Retinal pigment epithelial cell (primary cell): ENCODE data around the gene KCNK15.

Experiments used
- DNase-seq: peaks from one replicate; pipeline ENCODE4 v3.0.0-alpha.2; 2010; ENCODE audit warnings: low read depth
- H3K4me3 ChIP-seq: 2 replicates; pipeline ENCODE4 v1.5.1; 2011; ENCODE audit warnings: mild to moderate bottlenecking, low read length, control low read depth, moderate library complexity
- CTCF ChIP-seq: conservative IDR thresholded peaks from 2 replicates; pipeline ENCODE4 v1.5.1; 2011; ENCODE audit warnings: low read depth, low read length, control low read depth, inconsistent platforms

The KCNK15 gene

GRCh38 chr20:44776980-44777379, 31.3 kb downstream of the KCNK15 start:
- no peak overlapping the region for H3K4me3 ChIP-seq
- no peak for DNase-seq
- no peak for TF ChIP-seq CTCF

GRCh38 chr20:44780226-44780625, 34.6 kb downstream of the KCNK15 start:
- DNase-seq: no peak
- no peak for TF ChIP-seq CTCF
- no peak overlapping the region for H3K4me3 ChIP-seq

GRCh38 chr20:44781118-44781517, 35.5 kb downstream of the KCNK15 start:
- no peak overlapping the region for H3K4me3 ChIP-seq
- no peak for TF ChIP-seq CTCF
- DNase-seq: no peak

GRCh38 chr20:44781791-44782190, 36.1 kb downstream of the KCNK15 start:
- no peak for DNase-seq
- no peak overlapping the region for H3K4me3 ChIP-seq
- TF ChIP-seq CTCF: no peak

GRCh38 chr20:44784688-44785087, 39.0 kb downstream of the KCNK15 start:
- no peak for DNase-seq
- no peak overlapping the region for H3K4me3 ChIP-seq
- TF ChIP-seq CTCF: no peak

GRCh38 chr20:44785768-44786167, 40.1 kb downstream of the KCNK15 start:
- no peak for TF ChIP-seq CTCF

DNA sequence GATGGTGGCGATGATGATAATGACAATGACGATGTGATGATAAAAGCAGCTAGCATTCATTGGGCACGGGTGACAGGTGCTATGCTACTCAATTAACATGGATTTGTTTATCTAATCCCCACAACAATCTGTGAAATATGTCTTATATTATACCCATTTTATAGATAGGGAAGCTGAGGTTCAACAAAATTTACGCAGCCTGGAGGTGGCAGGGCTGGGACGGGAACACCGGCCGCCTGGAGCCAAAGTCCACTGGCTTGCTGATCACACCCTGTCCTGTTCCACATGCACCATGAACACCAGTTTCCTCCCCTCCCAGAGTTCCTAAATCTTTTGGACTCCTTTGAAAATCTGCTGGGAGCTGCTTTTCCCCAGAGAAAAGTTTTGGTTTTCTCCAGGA, 41.6 kb downstream of the KCNK15 start:
- no peak for TF ChIP-seq CTCF
- no peak overlapping the region for H3K4me3 ChIP-seq
- no peak for DNase-seq

More at GRCh38 chr20:44785768-44786167, 40.1 kb downstream of the KCNK15 start:
- no peak for DNase-seq
- H3K4me3 ChIP-seq: no peak overlapping the region
